Uterus (tissue), 4 donors: ENCODE data around the gene ACY1. TPM values are rescaled to one million over a fixed set of nuclear protein-coding genes. Genes with fewer than 3 reads are reported as not detected.
A peak's percentile ranks its signal among the peaks of the same experiment; 100 is the strongest.

Experiments used
- DNase-seq, 2 donors: peaks; one replicate each; pipeline ENCODE4 v3.0.0-alpha.2; 2019 to 2020
- H3K27ac ChIP-seq, 2 donors: fragments of 200-600 bp; sonication (generic); 1 replicate in 1 of 2; 2 replicates in 1 of 2; pipeline ENCODE4 v1.5.1; 2016 to 2018
- H3K27me3 ChIP-seq, 2 donors: fragments of 200-600 bp; sonication (generic); one replicate each; pipeline ENCODE4 v1.5.1; 2018 to 2019; ENCODE audit warnings: control low read depth in 1 of 2
- H3K36me3 ChIP-seq, 2 donors: fragments of 200-600 bp; sonication (generic); one replicate each; pipeline ENCODE4 v1.5.1; 2019; ENCODE audit warnings: control low read depth in 1 of 2
- H3K4me1 ChIP-seq, 2 donors: fragments of 200-600 bp; sonication (generic); one replicate each; pipeline ENCODE4 v1.5.1; 2018 to 2019; ENCODE audit warnings: control low read depth in 1 of 2
- H3K4me3 ChIP-seq, 2 donors: fragments of 200-600 bp; sonication (generic); 1 replicate in 1 of 2; 2 replicates in 1 of 2; pipeline ENCODE4 v1.5.1; 2018 to 2019; ENCODE audit warnings: mild to moderate bottlenecking in 1 of 2
- H3K9me3 ChIP-seq, 2 donors: fragments of 200-600 bp; sonication (generic); one replicate each; pipeline ENCODE4 v1.5.1; 2019; ENCODE audit warnings: control low read depth in 1 of 2
- CTCF ChIP-seq, 4 experiments: fragments of 200-600 bp in 2 of 4; fragments of 450-650 bp in 2 of 4; sonication (generic) in 2 of 4; IDR thresholded peaks; one replicate each; pipeline ENCODE4 v1.5.1; 2016 to 2019; ENCODE audit warnings: antibody characterized with exemption in 4 of 4, mild to moderate bottlenecking in 2 of 4, moderate library complexity in 1 of 4
- POLR2A ChIP-seq, 2 donors: fragments of 450-650 bp; IDR thresholded peaks; one replicate each; pipeline ENCODE4 v1.6.1; 2016; ENCODE audit warnings: antibody characterized with exemption in 2 of 2, mild to moderate bottlenecking in 1 of 2, moderate library complexity in 1 of 2
- intact Hi-C: fragments of 100-400 bp; cut with DNase I; formaldehyde crosslinking; loops from one replicate; pipeline ENCODE4 v1.15.1; 2023; ENCODE audit warnings: low total_unique reads
- total RNA-seq, 4 donors: library from RNA; depleted of rRNA in 3 of 4; stranded (reverse); fragments of >200 nt in 3 of 4; gene quantifications; one replicate each; pipeline versions ENCODE4 v1.1.0 to v1.2.4, GENCODE V29; 2014 to 2023
- donor health status: DM: yes; HTN: yes; CAD: no.

ACY1 gene
- total RNA-seq, 4 donors from 2014 or later = 1.3 to 19.0 (median 12.4) TPM; not detected in 1

DNA sequence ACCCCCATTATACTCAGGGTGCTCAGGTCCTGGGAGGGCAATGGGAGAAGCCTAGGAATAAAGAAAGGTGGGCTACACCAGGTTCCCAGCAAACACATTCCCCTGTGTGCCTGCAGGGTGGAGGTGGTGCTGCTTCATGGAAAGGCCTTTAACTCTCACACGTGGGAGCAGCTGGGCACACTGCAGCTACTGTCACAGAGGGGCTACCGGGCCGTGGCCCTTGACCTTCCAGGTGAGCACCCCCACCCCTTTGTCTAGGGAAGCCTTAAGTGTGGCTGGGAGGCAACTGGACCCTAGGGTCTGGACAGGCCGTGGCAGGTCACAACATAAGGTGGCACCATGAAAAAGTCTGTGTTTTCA, 5.2 kb upstream of the ACY1 start:
- Histone ChIP-seq H3K27me3 (no peaks in the 10 kb centered on the region), H3K4me3 (no peak overlapping the region), H3K36me3 (no peaks in the 10 kb centered on the region), H3K9me3 (no peaks in the 10 kb centered on the region), H3K27ac (no peak overlapping the region), H3K4me1 (peaks cover 0 to 8% of the 10 kb centered on the region in 2 donors)
- intact Hi-C loops = no loop called here
- DNase-seq = no peak
- no peak for TF ChIP-seq POLR2A (IDR thresholded peaks at IDR 0.05)
- TF ChIP-seq CTCF (IDR thresholded peaks at IDR 0.05) = no peak

- Histone ChIP-seq H3K27ac (no peak overlapping the region), H3K9me3 (no peaks in the 10 kb centered on the region), H3K4me1 (peaks cover 0 to 8% of the 10 kb centered on the region in 2 donors), H3K36me3 (no peaks in the 10 kb centered on the region), H3K27me3 (no peaks in the 10 kb centered on the region), H3K4me3 (no peak overlapping the region)
- intact Hi-C loops = no loop called here
- TF ChIP-seq CTCF (IDR thresholded peaks at IDR 0.05) (no peak), POLR2A (IDR thresholded peaks at IDR 0.05) (no peak)
- DNase-seq = no peak
Observed at GRCh38 chr3:51980253-51980652, 3.1 kb upstream of the ACY1 start.

DNA sequence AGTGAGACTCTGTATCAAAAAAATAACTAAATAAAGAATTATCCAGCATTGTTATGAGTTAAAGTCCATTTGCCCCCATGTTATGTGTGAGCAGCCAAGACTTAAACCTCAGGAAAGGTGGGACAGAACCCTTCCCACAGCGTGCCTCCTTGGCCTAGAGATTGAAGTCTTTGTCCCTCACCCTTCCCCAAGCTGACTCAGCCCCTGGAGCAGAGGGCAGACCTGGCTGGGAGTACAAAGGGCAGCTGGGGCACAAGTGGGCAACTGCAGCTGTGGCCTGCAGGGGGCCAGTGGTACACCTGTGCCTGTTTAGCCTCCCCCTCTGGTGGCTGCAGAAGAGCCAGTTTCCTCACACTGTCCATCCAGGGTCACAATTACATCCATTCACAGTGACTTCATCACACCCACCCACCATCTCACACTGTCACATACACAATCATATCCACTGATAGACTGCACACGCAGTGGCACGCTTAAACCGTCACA, 940 bp upstream of the ACY1 start:
- Histone ChIP-seq H3K9me3 (no peaks in the 10 kb centered on the region), H3K4me3 (peak overlapping the region; percentile 45 to 53), H3K4me1 (peaks cover 0 to 8% of the 10 kb centered on the region in 2 donors), H3K36me3 (no peaks in the 10 kb centered on the region), H3K27ac (peak overlapping the region; percentile 90 to 94), H3K27me3 (no peaks in the 10 kb centered on the region)
- intact Hi-C loops = no loop called here
- no peak for DNase-seq
- no peak for TF ChIP-seq POLR2A (IDR thresholded peaks at IDR 0.05)
- TF ChIP-seq CTCF (IDR thresholded peaks at IDR 0.05) = peak in 2 of 4 experiments; percentile 19 to 34

DNA sequence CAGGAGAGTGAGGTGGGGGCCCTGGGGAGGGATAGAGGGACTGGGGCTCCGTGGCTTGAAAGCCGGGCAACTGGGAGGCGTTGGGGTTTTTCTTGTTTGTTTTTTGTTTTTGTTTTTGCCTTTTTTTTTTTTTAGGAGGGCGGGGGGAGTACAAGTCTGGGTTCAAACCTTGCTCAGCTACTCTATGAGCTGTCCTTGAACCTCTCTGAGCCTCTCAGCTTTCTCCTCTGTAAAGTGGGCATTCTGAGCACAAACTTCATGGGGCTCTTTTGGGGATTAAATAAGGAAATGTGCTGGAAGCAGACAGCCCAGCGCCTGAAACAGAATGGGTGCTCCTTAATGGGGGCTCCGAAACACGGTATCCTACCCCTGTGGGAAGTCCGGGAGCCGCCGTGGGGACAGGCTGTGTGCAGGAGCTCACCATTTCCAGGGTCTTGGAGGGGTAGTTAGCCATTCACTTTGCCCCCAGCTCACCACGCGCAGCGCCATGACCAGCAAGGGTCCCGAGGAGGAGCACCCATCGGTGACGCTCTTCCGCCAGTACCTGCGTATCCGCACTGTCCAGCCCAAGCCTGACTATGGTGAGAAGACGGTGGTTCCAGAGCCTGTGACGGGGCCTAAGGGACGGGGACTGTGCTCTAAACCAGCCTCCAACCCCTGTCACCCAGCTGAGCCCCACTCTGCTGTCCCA, 388 bp downstream of the ACY1 start:
- Histone ChIP-seq H3K27ac (peak overlapping the region; percentile 90 to 94), H3K4me3 (peak overlapping the region; percentile 45 to 53), H3K36me3 (no peaks in the 10 kb centered on the region), H3K4me1 (peaks cover 0 to 8% of the 10 kb centered on the region in 2 donors), H3K27me3 (no peaks in the 10 kb centered on the region), H3K9me3 (no peaks in the 10 kb centered on the region)
- intact Hi-C loops = no loop called here
- DNase-seq = no peak
- no peak for TF ChIP-seq POLR2A (IDR thresholded peaks at IDR 0.05)

- intact Hi-C loops = no loop called here
- Histone ChIP-seq H3K4me1 (peaks cover 0 to 8% of the 10 kb centered on the region in 2 donors), H3K9me3 (no peaks in the 10 kb centered on the region), H3K27me3 (no peaks in the 10 kb centered on the region), H3K4me3 (no peak overlapping the region), H3K27ac (peak overlapping the region; percentile 90 to 94), H3K36me3 (no peaks in the 10 kb centered on the region)
- no peak for DNase-seq
- TF ChIP-seq POLR2A (IDR thresholded peaks at IDR 0.05) (no peak), CTCF (IDR thresholded peaks at IDR 0.05) (no peak)
Observed at GRCh38 chr3:51984269-51984647, 923 bp downstream of the ACY1 start.
